Measurements from ENCODE around the gene GALNT15.

GALNT15 gene

GRCh38 chr3:16280671-16281070 is 106.2 kb downstream of the GALNT15 start:
- Histone ChIP-seq H3K9me2 (replicated peaks; ENCODE audit: low read depth, low read length) (no peaks in the 10 kb centered on the region), H3K9me3 (ENCODE audit: insufficient read depth, low read depth, low read length) (no peaks in the 10 kb centered on the region), H3K27me3 (ENCODE audit: insufficient read depth, low read length, poor library complexity, severe bottlenecking) (no peaks in the 10 kb centered on the region), H3K9ac (ENCODE audit: low read depth, low read length, poor library complexity, severe bottlenecking) (no peak overlapping the region), H3K79me2 (ENCODE audit: insufficient read depth, low read length) (no peaks in the 10 kb centered on the region), H2AFZ (ENCODE audit: low read length) (no peak overlapping the region), H4K20me1 (ENCODE audit: insufficient read depth, low read length, poor library complexity, severe bottlenecking) (no peaks in the 10 kb centered on the region), H3K4me1 (ENCODE audit: insufficient read depth, low read length, poor library complexity, severe bottlenecking) (no peaks in the 10 kb centered on the region), H3K4me2 (ENCODE audit: low read depth, low read length, poor library complexity, severe bottlenecking) (no peak overlapping the region), H3K4me3 (ENCODE audit: low read length, poor library complexity, severe bottlenecking) (no peak overlapping the region), H3K36me3 (ENCODE audit: insufficient read depth, low read length) (peaks cover 8% of the 10 kb centered on the region; the same call in 1 of the 2 replicates), H3F3A (ENCODE audit: low read depth) (no peaks in the 10 kb centered on the region)
- no peak for TF ChIP-seq CTCF (conservative IDR thresholded peaks at IDR 0.05; ENCODE audit: low read length)
- TF ChIP-seq EZH2phosphoT487 (IDR thresholded peaks at IDR 0.05; ENCODE audit: borderline replicate concordance): no peak
